HepG2 (cell line): ENCODE results near the gene SLC6A16.

ENCODE experiments used
- CTCF ChIP-seq: sonication (generic); formaldehyde crosslinking; IDR thresholded peaks from 2 replicates; pipeline ENCODE4 v1.5.0; 2020; ENCODE audit warnings: mild to moderate bottlenecking, missing genetic modification reagents, moderate library complexity
- ELK4 ChIP-seq: sonication (generic); formaldehyde crosslinking; IDR thresholded peaks from 2 replicates; pipeline ENCODE4 v1.9.0; 2021; ENCODE audit warnings: missing genetic modification reagents, borderline replicate concordance
- MLLT10 ChIP-seq: sonication (generic); formaldehyde crosslinking; IDR thresholded peaks from 2 replicates; pipeline ENCODE4 v1.4.0; 2020; ENCODE audit warnings: missing genetic modification reagents
- MYNN ChIP-seq: sonication (generic); formaldehyde crosslinking; IDR thresholded peaks from 2 replicates; pipeline ENCODE4 v1.4.0; 2020; ENCODE audit warnings: mild to moderate bottlenecking, low read depth, missing genetic modification reagents
- NBN ChIP-seq: fragments of 450-650 bp; conservative IDR thresholded peaks from 2 replicates; pipeline ENCODE4 v1.6.1; 2017
- PHF8 ChIP-seq: sonication (generic); formaldehyde crosslinking; IDR thresholded peaks from 2 replicates; pipeline ENCODE4 v1.5.0; 2020; ENCODE audit warnings: missing genetic modification reagents
- POLR2AphosphoS5 ChIP-seq: IDR thresholded peaks from 2 replicates; pipeline ENCODE4 v1.6.1; 2012; ENCODE audit warnings: low read depth, low read length
- ZNF564 ChIP-seq: sonication (generic); formaldehyde crosslinking; IDR thresholded peaks from 2 replicates; pipeline ENCODE4 v1.8.1; 2023; ENCODE audit warnings: mild to moderate bottlenecking, missing genetic modification reagents
- ZSCAN9 ChIP-seq: IDR thresholded peaks from 2 replicates; pipeline ENCODE4 v1.6.1; 2016; ENCODE audit warnings: borderline replicate concordance

GRCh38 chr19:49243726-49244125 lies 81.3 kb downstream of the SLC6A16 start:
- no peak for TF ChIP-seq ELK4 (CRISPR knock-in tag)
- no peak for TF ChIP-seq MLLT10 (CRISPR knock-in tag)
- TF ChIP-seq CTCF (CRISPR knock-in tag), result no peak
- no peak for TF ChIP-seq NBN
- TF ChIP-seq ZSCAN9 (CRISPR knock-in tag), result no peak
- no peak for TF ChIP-seq ZNF564 (CRISPR knock-in tag)
- no peak for TF ChIP-seq PHF8
- no peak for TF ChIP-seq POLR2AphosphoS5
- TF ChIP-seq MYNN (CRISPR knock-in tag), result no peak
